ENCODE measurements around the gene MBNL1.

MBNL1 gene

GRCh38 chr3:152405915-152406802 lies 137.4 kb downstream of the MBNL1 start:
- no peak for TF ChIP-seq CTCF (IDR thresholded peaks at IDR 0.05; ENCODE audit: low read depth, low read length, missing control alignments)
- no peak overlapping the region for H3K4me3 ChIP-seq (ENCODE audit: low read depth, low read length)
- DNase-seq (ENCODE audit: low read depth), result no peak

GRCh38 chr3:152413240-152413639 lies 144.5 kb downstream of the MBNL1 start:
- no peak for TF ChIP-seq CTCF (IDR thresholded peaks at IDR 0.05; ENCODE audit: low read depth, low read length, missing control alignments)
- no peak overlapping the region for H3K4me3 ChIP-seq (ENCODE audit: low read depth, low read length)
- no peak for DNase-seq (ENCODE audit: low read depth)

- no peak for DNase-seq (ENCODE audit: low read depth)
- H3K4me3 ChIP-seq (ENCODE audit: low read depth, low read length), result no peak overlapping the region
- no peak for TF ChIP-seq CTCF (IDR thresholded peaks at IDR 0.05; ENCODE audit: low read depth, low read length, missing control alignments)
These were observed 148.3 kb downstream of the MBNL1 start for GRCh38 chr3:152416808-152417580.

- no peak for TF ChIP-seq CTCF (IDR thresholded peaks at IDR 0.05; ENCODE audit: low read depth, low read length, missing control alignments)
- no peak overlapping the region for H3K4me3 ChIP-seq (ENCODE audit: low read depth, low read length)
- DNase-seq (ENCODE audit: low read depth), result no peak
These were observed 151.0 kb downstream of the MBNL1 start for GRCh38 chr3:152419748-152420147.

- TF ChIP-seq CTCF (IDR thresholded peaks at IDR 0.05; ENCODE audit: low read depth, low read length, missing control alignments), result no peak
These were observed 152.4 kb downstream of the MBNL1 start for GRCh38 chr3:152421162-152421561.

GRCh38 chr3:152426393-152426792 lies 157.7 kb downstream of the MBNL1 start:
- DNase-seq (ENCODE audit: low read depth), result no peak
- no peak overlapping the region for H3K4me3 ChIP-seq (ENCODE audit: low read depth, low read length)
- TF ChIP-seq CTCF (IDR thresholded peaks at IDR 0.05; ENCODE audit: low read depth, low read length, missing control alignments), result no peak

More at GRCh38 chr3:152421162-152421561, 152.4 kb downstream of the MBNL1 start:
- no peak overlapping the region for H3K4me3 ChIP-seq (ENCODE audit: low read depth, low read length)
- no peak for DNase-seq (ENCODE audit: low read depth)

Data from GM12864 (cell line).